Measurements from ENCODE around the gene IP6K1.

The IP6K1 gene

GRCh38 chr3:49717211-49717958 lies 69.0 kb downstream of the IP6K1 start:
- no peak for TF ChIP-seq CTCF (conservative IDR thresholded peaks at IDR 0.05; ENCODE audit: low read length)
- H3K4me3 ChIP-seq (ENCODE audit: low read length) = no peak overlapping the region
- no peak for DNase-seq (ENCODE audit: low read depth)

GRCh38 chr3:49716691-49717210 lies 69.6 kb downstream of the IP6K1 start:
- no peak overlapping the region for H3K4me3 ChIP-seq (ENCODE audit: low read length)
- TF ChIP-seq CTCF (conservative IDR thresholded peaks at IDR 0.05; ENCODE audit: low read length) = no peak
- DNase-seq (ENCODE audit: low read depth) = no peak

GRCh38 chr3:49716169-49716568 lies 70.2 kb downstream of the IP6K1 start:
- no peak overlapping the region for H3K4me3 ChIP-seq (ENCODE audit: low read length)
- TF ChIP-seq CTCF (conservative IDR thresholded peaks at IDR 0.05; ENCODE audit: low read length) = no peak
- DNase-seq (ENCODE audit: low read depth) = no peak

GRCh38 chr3:49715611-49716121 lies 70.7 kb downstream of the IP6K1 start:
- TF ChIP-seq CTCF (conservative IDR thresholded peaks at IDR 0.05; ENCODE audit: low read length) = no peak
- no peak for DNase-seq (ENCODE audit: low read depth)

GRCh38 chr3:49714728-49715550 lies 71.4 kb downstream of the IP6K1 start:
- no peak overlapping the region for H3K4me3 ChIP-seq (ENCODE audit: low read length)
- no peak for DNase-seq (ENCODE audit: low read depth)
- TF ChIP-seq CTCF (conservative IDR thresholded peaks at IDR 0.05; ENCODE audit: low read length) = no peak

More at GRCh38 chr3:49715611-49716121, 70.7 kb downstream of the IP6K1 start:
- no peak overlapping the region for H3K4me3 ChIP-seq (ENCODE audit: low read length)

GRCh38 chr3:49713336-49714105 lies 72.8 kb downstream of the IP6K1 start:
- H3K4me3 ChIP-seq (ENCODE audit: low read length) = no peak overlapping the region
- no peak for DNase-seq (ENCODE audit: low read depth)
- TF ChIP-seq CTCF (conservative IDR thresholded peaks at IDR 0.05; ENCODE audit: low read length) = no peak

Data from AG10803 (cell line).